Measurements from ENCODE around the gene ZDHHC21.

DNA sequence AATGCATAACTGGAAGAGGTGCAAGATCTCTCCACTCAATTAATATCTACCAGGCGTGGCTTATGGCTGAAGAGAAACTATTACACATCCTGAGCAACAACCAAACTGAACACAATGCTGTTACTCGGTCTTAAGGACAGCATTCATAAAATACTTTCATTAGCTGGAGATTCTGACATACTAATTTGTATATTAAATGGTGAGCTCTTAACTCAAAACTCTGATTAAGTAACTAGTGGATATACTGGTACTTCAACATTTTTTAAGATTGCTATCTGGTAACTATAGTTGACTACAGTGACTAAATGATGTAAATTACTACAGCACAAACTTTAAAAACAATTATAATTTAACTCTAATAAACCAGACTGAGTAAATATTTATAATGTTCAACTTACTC lies 15.8 kb downstream of the ZDHHC21 start:
- TF ChIP-seq RFX5 (IDR thresholded peaks at IDR 0.05) (no peak), NR3C1 (IDR thresholded peaks at IDR 0.05) (no peak), EP300 (IDR thresholded peaks at IDR 0.05) (no peak)

Measured in A549 (cell line).